Ureter (tissue), 1 donor: Measurements from ENCODE around the gene TCFL5. TPM values are rescaled to one million over a fixed set of nuclear protein-coding genes. Genes with fewer than 3 reads are reported as not detected.

Experiments used
- DNase-seq: peaks from one replicate; pipeline ENCODE4 v3.0.0-alpha.2; 2020; ENCODE audit warnings: low spot score
- total RNA-seq: library from RNA; stranded (reverse); gene quantifications from one replicate; pipeline ENCODE4 v1.2.4, GENCODE V29; 2023
- donor health status: DM: yes; HTN: yes; CAD: no.

The TCFL5 gene
- total RNA-seq, 1 donor from 2014 or later = 11.8 TPM

DNA sequence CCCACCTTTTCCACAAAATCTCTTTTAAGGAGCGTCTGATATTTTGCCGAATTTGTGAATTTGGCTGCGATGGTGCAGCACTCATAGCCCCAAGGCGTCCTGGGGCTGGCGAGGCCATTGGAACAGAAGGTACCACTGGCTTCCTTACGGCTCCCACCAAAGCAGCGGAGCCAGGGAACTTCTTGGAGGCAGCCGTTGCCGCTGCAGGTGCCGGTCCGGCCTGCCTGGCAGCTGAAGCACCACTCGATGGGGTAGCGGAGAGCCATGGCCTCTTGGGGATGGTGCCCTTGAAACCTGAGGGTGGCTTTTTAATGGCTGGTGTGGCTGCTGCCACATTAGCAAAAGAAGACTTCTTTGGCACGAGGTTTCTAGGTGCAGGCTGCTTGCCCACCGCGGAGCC, 34.9 kb upstream of the TCFL5 start:
- DNase-seq = no peak

GRCh38 chr20:62895539-62895938, 33.9 kb upstream of the TCFL5 start:
- no peak for DNase-seq

DNA sequence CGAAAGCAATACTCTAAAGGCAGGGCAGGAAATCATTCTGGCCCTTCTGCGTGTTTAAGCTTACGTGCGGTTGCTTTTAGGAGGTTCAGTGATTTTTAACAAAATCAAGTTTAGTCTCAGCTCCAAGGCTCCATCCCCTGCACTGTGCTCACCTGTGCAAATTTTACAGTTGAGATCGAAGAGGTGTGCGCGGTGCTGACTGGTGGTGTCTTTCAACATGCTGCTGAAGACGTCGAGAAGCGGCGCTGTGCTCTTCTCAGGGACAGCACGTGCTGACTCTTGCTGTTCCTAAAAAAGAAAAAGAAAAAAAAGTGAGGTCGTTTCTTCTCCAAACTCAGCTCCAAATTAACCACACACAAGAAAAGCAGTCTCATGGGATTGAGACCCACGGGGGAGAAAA, 32.6 kb upstream of the TCFL5 start:
- DNase-seq = no peak

GRCh38 chr20:62893700-62894099, 32.1 kb upstream of the TCFL5 start:
- DNase-seq = no peak

- DNase-seq = no peak
These were observed 31.0 kb upstream of the TCFL5 start for GRCh38 chr20:62892348-62893304.

DNA sequence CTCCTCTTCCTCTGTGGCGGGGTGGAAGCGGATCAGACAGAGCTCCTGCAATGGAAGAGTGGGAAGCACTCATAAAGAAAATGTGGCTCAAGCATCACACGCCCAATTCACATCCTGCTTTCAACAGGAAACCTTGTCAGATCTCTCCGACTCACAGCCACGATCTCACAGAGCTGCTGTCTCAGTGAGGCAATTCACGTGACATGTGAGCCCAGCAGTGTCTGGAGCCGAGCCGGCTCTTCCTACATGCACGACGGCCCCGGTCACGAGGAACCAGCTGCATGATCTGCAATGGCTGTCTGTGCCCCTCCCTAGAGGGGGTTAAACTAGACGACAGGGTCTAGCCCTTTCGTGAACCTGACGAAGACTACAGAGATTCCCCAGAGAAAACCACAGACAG, 29.5 kb upstream of the TCFL5 start:
- DNase-seq = no peak

DNA sequence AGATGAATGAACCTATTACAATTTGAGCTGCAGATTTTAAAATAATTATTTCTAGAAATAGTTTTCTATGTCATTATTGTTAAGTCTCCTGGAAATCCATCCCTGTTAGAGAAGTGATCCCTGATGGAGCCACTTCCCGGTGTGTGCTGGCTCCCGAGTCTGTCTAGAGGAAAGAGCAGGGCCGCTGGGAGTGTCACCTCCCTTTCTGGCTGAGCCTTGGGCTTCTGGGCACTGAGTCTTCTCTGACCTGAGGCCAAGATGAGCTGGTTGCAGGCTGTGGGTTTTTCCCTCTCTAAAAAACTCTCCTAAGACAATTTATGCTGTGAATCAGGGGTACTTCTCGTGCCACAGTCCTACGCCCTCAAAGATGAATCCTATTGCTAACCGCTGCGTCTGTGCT, 28.8 kb upstream of the TCFL5 start:
- no peak for DNase-seq

DNA sequence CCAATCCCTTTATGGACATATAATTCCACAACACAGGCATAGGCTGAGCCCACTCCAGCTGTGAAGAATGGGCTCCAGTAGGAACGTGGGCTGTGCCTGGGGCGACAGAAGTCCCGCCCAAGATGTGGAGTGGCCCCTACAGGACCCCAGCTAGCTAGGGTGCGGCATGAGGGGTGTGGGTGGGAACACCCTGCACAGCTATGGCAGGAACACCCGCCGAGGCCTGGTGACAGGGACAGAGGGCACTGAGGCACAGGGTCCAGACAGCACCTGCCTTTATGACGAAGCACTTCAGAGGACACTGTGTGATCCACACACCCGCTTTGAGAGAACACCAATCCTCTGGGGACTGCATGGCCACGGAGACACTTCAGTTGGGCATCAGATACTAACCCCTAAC, 28.2 kb upstream of the TCFL5 start:
- no peak for DNase-seq

DNA sequence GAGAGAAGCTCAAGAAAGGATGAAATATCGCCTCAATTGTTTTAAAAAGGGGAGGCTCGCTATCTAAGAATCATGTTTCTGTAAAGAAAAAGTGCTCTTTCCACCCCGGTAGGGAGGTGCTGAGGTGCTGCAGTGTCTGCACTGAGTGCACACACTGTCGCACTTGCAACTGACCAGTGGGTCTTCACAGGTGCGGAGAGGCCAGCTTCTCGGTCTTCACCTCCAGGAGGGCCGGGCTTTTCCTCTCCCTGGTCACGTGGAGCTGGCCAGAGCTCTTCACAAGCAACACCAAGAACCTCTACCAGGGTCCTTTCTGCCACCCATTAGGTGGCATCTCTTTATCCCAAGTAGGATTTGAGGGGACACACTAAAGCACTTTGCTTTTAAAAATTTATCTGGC, 27.8 kb upstream of the TCFL5 start:
- DNase-seq = no peak

GRCh38 chr20:62888910-62889309, 27.3 kb upstream of the TCFL5 start:
- no peak for DNase-seq

DNA sequence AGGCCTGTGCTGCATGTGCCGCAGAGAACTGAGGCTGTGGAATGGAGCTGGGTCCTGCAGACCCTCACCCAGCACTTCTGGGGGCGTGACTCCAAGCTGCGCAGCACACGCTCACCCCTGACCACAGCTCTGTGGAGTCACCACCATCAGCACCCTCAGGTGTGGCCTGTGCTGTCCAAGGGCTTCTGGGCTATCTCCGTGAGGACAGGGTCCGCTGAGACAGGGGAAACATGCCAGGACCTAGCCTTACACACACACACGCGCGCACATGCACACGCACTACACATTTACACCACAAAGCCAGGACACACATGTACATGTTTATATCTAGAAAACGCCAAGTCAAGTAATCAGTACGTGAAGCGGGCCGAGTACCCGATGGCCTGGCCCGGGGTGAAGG, 26.8 kb upstream of the TCFL5 start:
- DNase-seq = no peak

DNA sequence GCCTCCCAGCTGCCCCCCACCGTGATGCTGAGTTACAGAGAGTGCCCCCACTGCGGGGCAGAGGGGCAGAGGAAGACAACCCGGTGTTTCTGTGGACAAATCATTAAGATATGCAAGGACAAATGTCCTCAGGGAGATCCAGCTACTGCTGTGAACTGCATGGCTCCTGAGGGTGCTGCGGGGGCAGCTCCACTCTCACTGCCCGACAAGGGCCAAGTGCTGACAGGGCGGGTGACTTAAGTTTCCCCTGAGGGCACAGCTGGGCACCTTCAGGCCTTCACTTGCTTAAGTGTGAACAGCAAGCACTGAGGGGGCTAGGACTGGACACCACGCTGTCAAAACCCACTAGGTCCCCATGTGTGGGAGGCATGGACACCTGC, 26.2 kb upstream of the TCFL5 start:
- DNase-seq = no peak

DNA sequence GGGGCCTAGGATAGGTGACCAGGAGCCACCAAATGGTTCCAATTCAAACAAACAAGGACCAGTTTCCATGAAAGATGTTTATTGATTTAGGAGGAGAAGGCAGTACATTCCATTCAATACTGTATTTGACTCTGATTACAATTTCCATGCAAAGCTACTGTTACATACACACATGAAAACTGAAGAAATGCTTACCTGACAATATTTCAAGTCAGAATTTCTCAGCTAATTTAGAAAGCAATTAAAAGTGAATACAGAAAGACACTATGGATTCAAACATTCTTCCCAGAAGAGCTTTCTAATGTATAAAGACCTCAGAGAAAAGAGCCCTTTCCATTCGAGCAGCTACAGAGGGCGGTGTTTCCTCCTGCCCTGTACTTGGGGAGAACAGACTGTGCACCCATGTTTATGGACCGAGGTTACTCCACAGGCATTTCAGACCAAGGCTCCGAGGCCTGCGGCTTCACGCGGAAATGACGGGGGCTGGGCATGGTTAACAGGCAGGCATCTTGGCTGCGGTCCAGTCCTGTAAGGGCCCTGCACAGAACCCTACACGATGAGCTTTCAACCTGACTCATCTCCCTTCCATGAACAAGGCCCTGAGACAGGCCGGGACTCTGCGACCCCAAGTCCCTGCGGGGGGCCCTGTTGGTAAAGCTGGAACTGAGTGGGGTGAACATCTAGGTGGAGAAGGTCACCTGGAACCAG, 25.7 kb upstream of the TCFL5 start:
- peak; percentile 72 for DNase-seq

DNA sequence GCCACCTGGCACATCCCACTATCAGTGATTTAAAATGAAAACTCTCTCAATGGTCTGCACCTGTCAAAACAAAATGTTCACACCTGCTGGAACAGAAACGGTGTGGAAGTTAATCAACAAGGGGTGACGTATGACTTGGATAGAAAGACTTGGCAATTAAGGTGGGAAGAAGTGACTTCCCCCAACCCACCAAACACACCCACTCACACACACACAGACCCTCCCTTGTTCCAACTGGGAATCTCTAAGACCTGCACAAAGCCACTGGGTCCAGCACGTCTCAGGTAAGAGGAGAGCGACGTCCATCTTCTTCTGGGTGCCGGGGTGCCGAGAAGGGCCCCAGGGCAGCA, 25.1 kb upstream of the TCFL5 start:
- no peak for DNase-seq

DNA sequence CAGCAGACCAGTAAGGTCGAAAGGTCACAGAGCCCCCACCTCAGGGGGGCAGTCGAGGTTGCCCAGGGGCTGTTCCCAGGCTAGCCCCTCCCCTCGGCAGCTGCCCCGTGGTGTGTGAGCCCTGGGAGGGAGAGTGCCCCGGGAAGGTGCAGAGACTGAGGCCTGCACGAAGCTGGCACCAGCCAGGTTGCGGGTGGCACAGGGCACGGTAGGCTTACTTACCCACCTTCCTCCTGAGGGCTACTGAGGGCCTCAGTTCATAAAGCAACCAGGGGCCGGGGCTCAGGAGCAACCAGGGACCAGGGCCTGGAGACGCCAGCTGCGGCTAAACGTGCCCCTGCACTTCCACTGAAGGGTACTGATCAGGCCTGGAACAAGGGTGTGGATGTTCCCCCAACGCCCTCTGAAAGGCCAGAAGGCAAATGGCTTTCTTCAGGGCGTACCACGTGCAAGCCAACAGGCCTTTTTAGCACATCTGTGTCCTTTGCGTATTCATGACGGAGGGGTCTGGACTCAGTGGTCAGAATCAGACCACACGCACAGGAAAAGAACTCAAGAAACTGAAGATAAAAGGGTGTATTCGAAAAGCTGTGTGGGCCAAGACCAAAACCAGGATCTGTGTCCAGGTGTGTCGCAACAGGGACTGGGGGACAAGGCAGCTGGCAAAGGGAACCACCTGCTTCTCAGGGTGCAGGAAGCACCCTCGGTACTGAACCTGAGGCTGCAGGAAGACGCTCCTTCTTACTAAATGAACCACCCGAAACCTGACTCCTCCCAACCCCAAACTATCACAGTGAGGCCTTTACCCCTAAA, 24.5 kb upstream of the TCFL5 start:
- no peak for DNase-seq

- DNase-seq = no peak
These were observed 23.6 kb upstream of the TCFL5 start for GRCh38 chr20:62885046-62885895.

DNA sequence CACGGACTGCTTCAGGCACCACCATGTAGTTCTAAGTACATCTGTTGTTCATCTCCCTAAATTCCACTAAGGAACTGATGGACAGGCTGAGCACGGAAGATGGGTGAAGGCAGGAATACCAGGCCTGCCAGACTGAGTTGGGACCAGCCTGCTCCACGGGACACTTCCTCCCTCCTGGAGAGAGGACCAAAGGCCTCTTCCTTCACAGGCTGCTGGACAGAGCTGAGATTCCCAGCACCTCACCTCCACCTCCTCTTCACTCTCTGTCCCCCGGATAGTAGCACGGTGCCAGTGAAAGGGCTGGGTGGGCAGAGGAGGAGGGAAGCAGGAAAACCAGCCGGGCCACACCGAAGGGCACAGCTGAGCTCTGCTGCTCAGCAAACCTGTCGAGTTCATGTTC, 22.9 kb upstream of the TCFL5 start:
- no peak for DNase-seq

- no peak for DNase-seq
These were observed 20.8 kb upstream of the TCFL5 start for GRCh38 chr20:62882426-62882825.

DNA sequence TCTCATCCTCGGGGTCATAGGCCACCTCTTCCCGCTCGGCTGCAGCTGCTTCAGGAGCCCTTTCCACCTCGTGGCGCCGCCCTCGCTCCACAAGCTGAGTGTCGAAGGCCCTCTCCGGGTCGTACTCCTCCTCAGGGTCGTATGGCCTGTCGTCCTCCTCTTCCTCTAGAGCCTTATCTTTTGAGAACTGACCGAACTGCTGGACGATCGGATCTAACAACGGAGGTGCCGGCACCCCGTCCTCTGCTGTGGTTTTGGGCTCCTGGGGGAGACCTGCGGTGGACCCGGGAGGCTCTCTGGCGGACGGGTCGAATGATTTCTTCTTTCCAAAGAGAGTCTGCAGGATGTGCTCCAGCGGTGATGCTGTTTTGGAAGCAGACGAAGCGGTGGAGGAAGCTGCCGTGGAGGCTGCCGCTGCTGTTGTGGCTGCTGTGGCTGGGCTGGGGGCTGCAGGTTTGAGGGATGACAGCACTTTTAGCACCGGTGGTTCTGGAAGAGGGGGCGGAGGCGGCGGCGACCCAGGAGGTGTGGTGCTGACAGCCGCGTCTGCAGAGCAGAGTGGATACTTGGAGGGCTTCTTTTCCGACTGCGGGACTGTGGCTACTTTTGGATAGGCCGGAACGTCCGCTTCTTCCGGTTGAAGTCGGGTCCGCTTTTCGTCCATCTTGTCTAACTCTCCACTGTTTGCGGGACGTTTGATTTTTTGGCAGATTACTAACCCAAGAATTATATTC, 20.2 kb upstream of the TCFL5 start:
- DNase-seq = no peak

DNA sequence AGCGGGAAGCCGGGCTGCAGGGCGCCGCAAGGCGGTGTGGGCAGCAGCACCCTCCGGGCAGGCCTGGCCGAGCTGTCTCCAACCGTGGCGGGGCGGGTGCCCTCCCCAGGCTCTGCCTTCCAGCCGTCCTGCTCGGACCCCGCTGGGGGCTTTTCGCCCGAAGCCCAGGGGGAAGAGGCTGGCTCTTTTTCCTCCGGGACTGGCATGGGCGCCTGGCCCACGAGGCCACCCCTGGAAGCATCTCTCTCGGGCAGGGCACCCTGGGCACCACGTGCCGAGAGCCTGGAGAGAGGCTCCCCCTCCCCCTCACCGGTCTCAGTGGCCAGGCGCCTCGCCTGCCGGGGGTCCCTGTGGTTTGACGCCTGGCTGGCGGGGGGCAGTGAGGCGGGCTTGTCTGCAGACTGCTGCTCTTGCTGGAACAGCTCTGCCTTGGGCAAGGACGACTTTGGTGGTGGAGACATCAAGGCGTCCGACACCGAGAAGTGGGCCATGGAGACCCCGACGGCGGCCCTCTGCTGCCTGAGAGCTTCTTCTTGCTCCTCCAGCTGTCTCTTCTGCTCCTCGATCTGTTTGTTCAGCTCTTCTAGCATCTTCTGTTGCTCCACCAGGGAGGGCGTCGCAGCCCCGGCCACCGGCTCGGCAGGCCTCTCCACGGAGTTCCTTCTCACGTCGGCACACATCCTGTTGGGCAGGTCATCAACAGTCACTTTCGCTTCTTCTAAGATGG, 19.5 kb upstream of the TCFL5 start:
- DNase-seq = no peak
